GM19193 (cell line): ENCODE results near the gene ST3GAL3.

ENCODE experiments used
- POLR2A ChIP-seq: IDR thresholded peaks from 4 replicates; pipeline ENCODE4 v1.6.1; 2011; ENCODE audit not compliant: insufficient read depth, insufficient read length; ENCODE audit errors: extremely low read depth

ST3GAL3 gene

GRCh38 chr1:43938383-43938782 is 231.0 kb downstream of the ST3GAL3 start:
- no peak for TF ChIP-seq POLR2A

GRCh38 chr1:43938892-43939587 is 231.7 kb downstream of the ST3GAL3 start:
- TF ChIP-seq POLR2A: no peak

GRCh38 chr1:43942411-43942810 is 235.1 kb downstream of the ST3GAL3 start:
- no peak for TF ChIP-seq POLR2A

GRCh38 chr1:43944860-43945259 is 237.5 kb downstream of the ST3GAL3 start:
- no peak for TF ChIP-seq POLR2A

- no peak for TF ChIP-seq POLR2A
Observed at GRCh38 chr1:43945674-43946235, 238.4 kb downstream of the ST3GAL3 start.

GRCh38 chr1:43946236-43947060 is 239.1 kb downstream of the ST3GAL3 start, which contains the start of gene IPO13:
TSS of gene IPO13 (plus strand) at chr1:43946950. CDS start at chr1:43947601, 651 bp downstream.
- peak; percentile 93 for TF ChIP-seq POLR2A

- no peak for TF ChIP-seq POLR2A
Observed at GRCh38 chr1:43947061-43947873, 239.9 kb downstream of the ST3GAL3 start.

- no peak for TF ChIP-seq POLR2A
Observed at GRCh38 chr1:43947874-43948437, 240.6 kb downstream of the ST3GAL3 start.

GRCh38 chr1:43949678-43950077 is 242.3 kb downstream of the ST3GAL3 start:
- TF ChIP-seq POLR2A: no peak

GRCh38 chr1:43951021-43951985 is 244.0 kb downstream of the ST3GAL3 start:
- no peak for TF ChIP-seq POLR2A

- no peak for TF ChIP-seq POLR2A
Observed at GRCh38 chr1:43952731-43953346, 245.5 kb downstream of the ST3GAL3 start.

- TF ChIP-seq POLR2A: no peak
Observed at GRCh38 chr1:43953361-43953760, 246.0 kb downstream of the ST3GAL3 start.

- no peak for TF ChIP-seq POLR2A
Observed at GRCh38 chr1:43954036-43954435, 246.7 kb downstream of the ST3GAL3 start.
